Endometrial microvascular endothelial cells (primary cell): ENCODE data around the gene SACM1L. TPM values are rescaled to one million over a fixed set of nuclear protein-coding genes. Genes with fewer than 3 reads are reported as not detected.
"Not testable (repeated sequence)": the region's sequence is repeated elsewhere in the genome, so short reads cannot be mapped to it uniquely, and the experiment has no call there.

Experiments used
- in situ Hi-C: cut with HindIII; loops from 2 replicates; pipeline ENCODE4 v1.10.0; 2017; ENCODE audit warnings: low sequenced_read_pairs, low pct_unique_long_range_greater_than_20kb; ENCODE audit errors: inconsistent ontology term
- total RNA-seq: library from RNA; depleted of rRNA; stranded (reverse); fragments of >200 nt; gene quantifications from one replicate; pipeline ENCODE4 v1.2.3, GENCODE V29; 2015; ENCODE audit errors: inconsistent ontology term

Gene SACM1L
- total RNA-seq, 1 donor from 2014 or later = 39.1 TPM

DNA sequence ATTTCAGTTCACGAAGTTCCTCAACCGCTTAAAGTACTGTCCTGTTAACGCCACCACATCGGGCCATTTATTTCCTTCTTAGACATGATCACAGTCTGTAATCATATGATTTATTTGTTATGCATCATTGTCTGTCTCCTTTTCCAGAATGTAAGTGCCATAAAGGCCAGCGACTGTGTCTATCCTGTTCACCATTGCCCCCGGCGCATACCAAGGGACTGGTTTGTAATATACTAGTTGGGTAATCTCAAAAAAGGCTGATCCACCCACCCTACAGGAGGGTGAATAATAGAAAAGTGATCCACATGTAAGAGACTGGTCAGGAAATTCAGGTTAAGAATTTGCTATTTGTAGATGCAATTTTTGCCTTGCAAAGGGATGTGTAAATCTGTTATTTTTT is 65.3 kb downstream of the SACM1L start:
- in situ Hi-C loops = no loop called here

DNA sequence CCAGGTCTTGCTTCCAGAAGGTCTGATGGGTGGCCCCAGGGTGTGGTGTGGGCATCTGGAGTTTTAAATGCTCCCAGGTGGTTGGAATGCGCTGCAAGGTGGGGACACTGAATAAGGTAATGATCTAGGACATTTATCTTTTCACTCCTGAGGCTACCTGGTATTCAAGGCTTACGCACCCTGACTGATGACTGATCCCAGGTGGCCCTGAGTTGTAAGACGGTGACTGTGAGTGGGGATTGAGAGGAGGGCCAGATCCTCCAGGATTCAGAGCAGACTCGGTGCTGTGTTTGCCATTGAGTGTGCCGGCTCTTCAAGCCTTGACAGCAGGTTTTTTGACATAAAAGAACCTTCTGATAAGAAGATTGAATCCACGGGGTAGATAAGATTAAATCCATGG is 66.9 kb downstream of the SACM1L start:
- in situ Hi-C loops = no loop called here

GRCh38 chr3:45757141-45757540 is 67.9 kb downstream of the SACM1L start:
- in situ Hi-C loops = not testable (repeated sequence)

- in situ Hi-C loops = no loop called here
Measured at GRCh38 chr3:45758871-45759270, 69.7 kb downstream of the SACM1L start.

GRCh38 chr3:45759851-45760250 is 70.7 kb downstream of the SACM1L start:
- in situ Hi-C loops = no loop called here

- in situ Hi-C loops = no loop called here
Measured at GRCh38 chr3:45760878-45761711, 71.9 kb downstream of the SACM1L start.

DNA sequence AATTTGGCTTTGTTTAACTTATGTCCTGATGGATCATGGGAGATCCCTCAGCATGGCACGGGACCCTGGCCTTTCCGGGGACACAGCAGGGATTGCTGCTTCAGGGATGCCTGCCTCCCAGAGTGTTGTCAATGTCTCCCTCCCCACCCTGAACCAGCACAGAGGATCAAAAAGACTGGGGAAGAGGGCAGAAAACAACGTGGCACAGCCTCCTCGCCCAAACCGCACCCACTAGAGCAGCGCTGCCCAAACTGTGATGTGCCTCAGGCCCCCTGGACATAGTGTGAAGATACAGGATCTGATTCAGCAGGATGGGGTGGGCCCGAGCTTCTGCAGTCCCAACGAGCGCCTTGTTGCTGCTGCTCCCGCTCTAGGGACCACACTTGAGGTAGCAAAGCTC is 72.6 kb downstream of the SACM1L start:
- in situ Hi-C loops = no loop called here

GRCh38 chr3:45762647-45763302 is 73.6 kb downstream of the SACM1L start:
- in situ Hi-C loops = no loop called here

- in situ Hi-C loops = no loop called here
Measured at GRCh38 chr3:45763303-45763675, 74.1 kb downstream of the SACM1L start.

GRCh38 chr3:45765266-45765851 is 76.2 kb downstream of the SACM1L start:
- in situ Hi-C loops = no loop called here

DNA sequence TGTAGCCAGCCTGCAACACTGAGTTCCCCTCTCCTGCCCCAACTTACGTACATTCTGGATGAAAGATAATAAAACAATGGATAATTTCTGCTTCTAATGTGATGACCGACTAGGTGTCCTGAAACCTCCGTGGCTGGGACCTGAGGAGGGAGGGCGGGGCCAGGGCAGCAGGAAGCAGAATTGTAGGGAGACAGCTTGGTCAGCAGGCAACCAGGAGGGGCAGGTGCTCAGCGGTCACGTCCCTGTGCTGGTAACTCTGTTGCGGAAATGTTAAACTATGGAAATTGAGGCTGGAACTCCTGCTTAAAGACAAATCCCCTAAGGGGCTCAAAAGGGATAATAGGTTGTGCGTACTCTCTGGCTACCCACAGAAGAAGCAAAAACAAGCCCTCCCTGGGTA is 76.8 kb downstream of the SACM1L start:
- in situ Hi-C loops = no loop called here

DNA sequence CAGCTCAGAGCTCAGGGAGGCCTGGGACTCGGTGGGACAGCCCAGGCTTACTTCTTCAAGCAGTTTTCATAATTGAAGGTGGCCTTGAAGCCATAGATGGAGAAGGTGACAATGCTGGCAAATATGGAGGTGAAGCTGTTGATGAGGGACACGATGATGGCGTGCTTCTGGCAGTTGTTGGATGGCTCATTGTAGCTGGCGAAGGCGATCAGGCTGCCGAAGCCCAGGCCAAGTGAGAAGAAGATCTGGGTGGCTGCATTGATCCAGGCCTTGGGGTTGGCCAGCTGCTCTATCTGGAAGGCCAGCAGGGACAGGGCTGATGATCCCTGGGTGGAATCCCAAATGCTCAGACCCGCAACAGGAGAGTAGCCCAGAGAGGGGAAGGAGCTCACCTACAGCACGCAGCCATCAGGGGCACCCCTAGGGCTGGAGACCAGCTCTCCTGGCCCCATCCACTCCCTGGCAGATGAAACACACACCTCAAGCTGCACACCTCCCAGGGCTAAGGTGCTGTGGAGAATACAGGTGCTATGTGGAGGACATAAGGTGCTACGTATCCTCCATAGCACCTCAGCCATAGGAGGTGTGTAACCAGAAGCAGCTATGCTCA is 82.1 kb downstream of the SACM1L start:
- in situ Hi-C loops = no loop called here

DNA sequence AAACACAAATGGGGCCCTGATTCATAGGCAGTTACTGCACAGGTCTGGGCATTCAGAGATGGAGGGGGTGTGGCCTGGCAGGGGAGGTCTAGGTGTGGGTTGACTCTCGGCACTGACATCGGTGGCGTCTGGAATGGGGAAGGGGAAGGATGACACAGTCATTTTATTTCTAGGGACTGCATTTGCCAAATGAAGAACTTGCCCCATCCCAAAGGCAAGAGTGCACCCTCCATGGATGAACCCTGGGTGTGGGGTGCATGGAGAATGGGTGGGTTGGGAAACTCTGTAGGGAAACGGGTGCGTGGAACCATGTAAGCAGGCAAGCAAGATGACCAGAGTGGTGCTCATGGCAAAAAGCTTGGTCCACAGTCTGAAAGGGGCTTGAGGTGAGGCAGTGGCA is 82.6 kb downstream of the SACM1L start:
- in situ Hi-C loops = no loop called here

DNA sequence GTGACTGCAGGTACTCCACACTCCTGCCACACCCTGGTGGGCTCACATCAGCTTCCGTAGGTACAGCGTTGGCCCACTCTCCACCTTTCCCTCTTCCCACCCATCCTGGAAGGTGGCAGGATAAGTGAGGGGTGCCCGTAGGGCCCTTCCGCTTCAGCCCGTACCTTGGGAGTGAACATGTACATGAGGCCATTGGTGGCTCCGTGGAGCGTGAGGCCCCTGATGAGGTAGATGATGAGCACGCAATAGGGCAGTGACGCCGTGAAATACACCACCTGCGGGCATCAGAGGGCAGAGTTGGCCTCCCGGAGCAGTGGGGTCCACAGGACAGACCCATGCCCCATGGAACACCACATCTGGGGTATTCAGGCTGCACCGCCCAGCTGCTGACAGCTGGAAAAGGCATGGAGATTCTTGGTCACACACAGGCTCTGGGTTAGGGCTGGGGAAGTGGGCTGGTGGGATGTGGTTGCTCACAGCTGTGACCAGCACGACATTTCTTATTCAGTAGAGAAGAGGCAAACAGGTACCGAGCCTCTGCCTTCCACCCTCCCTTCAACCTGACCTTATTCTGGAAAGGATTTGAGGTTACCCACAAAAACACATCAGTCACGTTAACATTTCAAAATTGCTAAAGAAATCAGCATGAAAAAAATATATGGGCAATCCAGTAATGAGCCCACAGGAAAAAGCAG is 83.3 kb downstream of the SACM1L start:
- in situ Hi-C loops = no loop called here

DNA sequence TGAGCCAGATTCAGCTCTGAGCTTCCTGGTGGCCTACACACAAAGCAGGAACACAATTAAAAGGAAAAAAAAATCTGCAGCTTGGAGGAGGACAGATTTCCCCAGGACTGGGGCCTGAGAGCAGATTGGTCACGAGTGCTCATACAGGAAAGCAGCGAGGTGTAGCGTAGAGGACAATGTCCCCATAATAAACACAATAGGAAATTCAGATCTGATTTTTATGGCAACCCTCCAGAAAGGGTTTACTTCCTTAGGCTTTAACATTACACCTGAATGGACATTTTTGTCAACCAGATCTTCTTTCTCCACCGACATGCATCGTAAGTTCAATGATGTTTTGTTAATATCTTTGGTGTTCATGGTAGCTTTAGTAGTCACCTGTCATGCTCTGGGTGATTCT is 83.9 kb downstream of the SACM1L start:
- in situ Hi-C loops = no loop called here

GRCh38 chr3:45773714-45774449 is 84.7 kb downstream of the SACM1L start:
- in situ Hi-C loops = no loop called here

- in situ Hi-C loops = no loop called here
Measured at GRCh38 chr3:45774581-45775521, 85.7 kb downstream of the SACM1L start.
